ENCODE results near the gene TMEM86A.
A peak's percentile ranks its signal among the peaks of the same experiment; 100 is the strongest.

Gene TMEM86A

DNA sequence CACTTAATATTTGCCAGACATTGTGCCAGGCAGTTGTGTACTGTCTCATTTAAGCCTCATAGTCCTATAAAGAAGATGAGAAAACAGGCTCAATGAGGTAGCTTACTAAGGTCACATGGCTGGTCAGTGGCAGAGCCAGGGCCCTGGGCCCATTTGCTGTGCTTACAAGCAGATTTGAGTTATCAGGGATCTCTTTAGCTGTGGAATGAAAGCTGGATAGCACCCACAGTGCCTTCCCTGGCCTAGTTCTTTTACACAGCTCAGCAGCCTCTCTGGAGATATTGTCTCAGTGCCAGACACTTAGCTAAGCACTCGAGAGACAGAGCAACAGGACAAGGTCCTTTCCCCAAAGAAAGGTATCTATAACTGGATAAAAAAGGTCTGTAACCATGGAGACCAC is 6.1 kb downstream of the TMEM86A start:
- Histone ChIP-seq H3K9me3 (no peaks in the 10 kb centered on the region), H3K4me3 (no peak overlapping the region), H3K4me1 (no peaks in the 10 kb centered on the region), H3K27me3 (ENCODE audit: low read depth) (peaks cover 20% of the 10 kb centered on the region), H3K36me3 (replicated peaks) (no peaks in the 10 kb centered on the region)
- no peak for DNase-seq (ENCODE audit: low spot score in 2 of 2)
- in situ Hi-C loops (cut with MboI; ENCODE audit: low sequenced_read_pairs), result no loop called here

DNA sequence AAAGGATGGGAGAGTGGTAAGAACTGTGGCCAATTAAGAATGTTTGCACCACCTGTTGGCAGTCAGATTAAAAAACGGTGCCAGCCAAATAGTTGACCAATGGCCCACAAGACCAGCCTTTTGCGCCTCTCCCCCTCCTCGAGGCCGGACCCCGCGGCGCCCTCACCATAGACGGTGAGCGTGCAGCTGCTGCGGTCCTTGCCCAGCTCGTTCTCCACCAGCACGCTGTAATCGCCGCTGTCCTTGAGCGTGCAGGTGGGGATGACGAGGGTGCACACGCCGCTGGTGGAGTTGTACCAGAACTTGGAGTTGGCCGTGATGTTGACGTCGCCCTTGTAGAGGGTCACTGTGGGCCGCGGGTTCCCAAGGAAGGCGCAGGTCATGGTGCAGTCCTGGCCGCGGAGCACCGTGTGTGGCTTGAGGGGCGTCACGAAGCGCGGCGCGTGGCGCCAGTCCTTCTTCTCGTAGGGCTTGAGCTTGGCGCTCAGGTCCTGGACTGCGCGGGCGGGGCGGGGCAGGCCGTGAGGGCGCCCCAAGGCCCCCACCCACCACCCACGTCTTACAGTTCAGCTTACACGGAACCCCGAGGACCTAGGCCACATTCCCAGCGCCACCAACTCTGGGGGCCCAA is 7.2 kb downstream of the TMEM86A start:
- no peak for DNase-seq (ENCODE audit: low spot score in 2 of 2)
- Histone ChIP-seq H3K4me3 (no peak overlapping the region), H3K4me1 (no peaks in the 10 kb centered on the region), H3K9me3 (no peaks in the 10 kb centered on the region), H3K27me3 (ENCODE audit: low read depth) (peaks cover 22% of the 10 kb centered on the region), H3K36me3 (replicated peaks) (no peaks in the 10 kb centered on the region)
- in situ Hi-C loops (cut with MboI; ENCODE audit: low sequenced_read_pairs), result no loop called here

GRCh38 chr11:18706330-18707243 is 8.0 kb downstream of the TMEM86A start:
- DNase-seq (ENCODE audit: low spot score in 2 of 2), result no peak
- Histone ChIP-seq H3K36me3 (replicated peaks) (no peaks in the 10 kb centered on the region), H3K9me3 (no peaks in the 10 kb centered on the region), H3K4me1 (no peaks in the 10 kb centered on the region), H3K4me3 (no peak overlapping the region), H3K27me3 (ENCODE audit: low read depth) (peaks cover 22% of the 10 kb centered on the region)
- in situ Hi-C loops (cut with MboI; ENCODE audit: low sequenced_read_pairs), result no loop called here

DNA sequence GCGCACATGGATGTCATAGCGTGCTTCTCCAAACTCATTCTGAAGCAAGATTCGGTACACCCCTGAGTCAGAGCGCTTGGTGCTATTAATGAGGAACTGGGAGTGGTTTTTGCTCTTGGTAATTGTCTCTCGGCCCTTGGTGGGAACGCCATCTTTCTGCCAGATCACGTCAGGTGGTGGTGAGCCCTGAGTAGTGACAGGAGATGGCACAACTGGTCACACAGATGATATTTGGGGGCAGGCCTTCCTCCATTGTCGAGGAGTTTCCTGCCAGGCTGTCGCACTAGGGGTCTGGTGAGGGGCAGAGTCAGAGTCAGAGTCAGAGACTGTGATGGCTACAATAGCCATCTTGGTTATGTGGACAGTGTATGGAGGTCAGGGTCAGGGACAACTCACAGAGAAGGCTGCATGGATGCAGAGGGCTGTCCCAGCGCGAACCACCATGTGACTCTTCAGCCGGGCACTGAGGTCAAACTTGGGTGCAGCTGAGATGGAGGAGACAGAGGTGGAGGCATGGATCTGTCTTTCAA is 9.3 kb downstream of the TMEM86A start:
- no peak overlapping the region for H3K4me3 ChIP-seq
- H3K36me3 ChIP-seq (replicated peaks), result no peaks in the 10 kb centered on the region
- H3K4me1 ChIP-seq, result no peaks in the 10 kb centered on the region
- peaks cover 22% of the 10 kb centered on the region for H3K27me3 ChIP-seq (ENCODE audit: low read depth)
- in situ Hi-C loops (cut with MboI; ENCODE audit: low sequenced_read_pairs), result no loop called here
- DNase-seq (ENCODE audit: low spot score in 2 of 2), result no peak
- no peaks in the 10 kb centered on the region for H3K9me3 ChIP-seq

- H3K9me3 ChIP-seq, result no peaks in the 10 kb centered on the region
- no peaks in the 10 kb centered on the region for H3K36me3 ChIP-seq (replicated peaks)
- DNase-seq (ENCODE audit: low spot score in 2 of 2), result no peak
- H3K4me3 ChIP-seq, result no peak overlapping the region
- no peaks in the 10 kb centered on the region for H3K4me1 ChIP-seq
- peaks cover 22% of the 10 kb centered on the region for H3K27me3 ChIP-seq (ENCODE audit: low read depth)
- in situ Hi-C loops (cut with MboI; ENCODE audit: low sequenced_read_pairs), result no loop called here
Observed at GRCh38 chr11:18709414-18709813, 10.8 kb downstream of the TMEM86A start.

GRCh38 chr11:18710545-18710944 is 12.0 kb downstream of the TMEM86A start:
- H3K4me1 ChIP-seq, result no peaks in the 10 kb centered on the region
- peaks cover 22% of the 10 kb centered on the region for H3K27me3 ChIP-seq (ENCODE audit: low read depth)
- in situ Hi-C loops (cut with MboI; ENCODE audit: low sequenced_read_pairs), result no loop called here
- DNase-seq (ENCODE audit: low spot score in 2 of 2), result no peak
- no peak overlapping the region for H3K4me3 ChIP-seq
- H3K36me3 ChIP-seq (replicated peaks), result no peaks in the 10 kb centered on the region
- H3K9me3 ChIP-seq, result no peaks in the 10 kb centered on the region

GRCh38 chr11:18713646-18714442 is 15.3 kb downstream of the TMEM86A start:
- peaks cover 3% of the 10 kb centered on the region; the same call in 1 of the 2 replicates for H3K27me3 ChIP-seq (ENCODE audit: low read depth)
- no peaks in the 10 kb centered on the region for H3K9me3 ChIP-seq
- no peaks in the 10 kb centered on the region for H3K36me3 ChIP-seq (replicated peaks)
- in situ Hi-C loops (cut with MboI; ENCODE audit: low sequenced_read_pairs), result no loop called here
- DNase-seq (ENCODE audit: low spot score in 2 of 2), result no peak
- no peak overlapping the region for H3K4me3 ChIP-seq
- no peaks in the 10 kb centered on the region for H3K4me1 ChIP-seq

- peaks cover 3% of the 10 kb centered on the region; the same call in 1 of the 2 replicates for H3K27me3 ChIP-seq (ENCODE audit: low read depth)
- H3K9me3 ChIP-seq, result no peaks in the 10 kb centered on the region
- in situ Hi-C loops (cut with MboI; ENCODE audit: low sequenced_read_pairs), result no loop called here
- no peak for DNase-seq (ENCODE audit: low spot score in 2 of 2)
- no peaks in the 10 kb centered on the region for H3K4me1 ChIP-seq
- H3K4me3 ChIP-seq, result no peak overlapping the region
- H3K36me3 ChIP-seq (replicated peaks), result no peaks in the 10 kb centered on the region
Observed at GRCh38 chr11:18714443-18714780, 15.8 kb downstream of the TMEM86A start.

GRCh38 chr11:18715476-18715875 is 16.9 kb downstream of the TMEM86A start:
- Histone ChIP-seq H3K27me3 (ENCODE audit: low read depth) (no peaks in the 10 kb centered on the region), H3K4me3 (no peak overlapping the region), H3K9me3 (no peaks in the 10 kb centered on the region), H3K36me3 (replicated peaks) (no peaks in the 10 kb centered on the region), H3K4me1 (no peaks in the 10 kb centered on the region)
- no peak for DNase-seq (ENCODE audit: low spot score in 2 of 2)
- in situ Hi-C loops (cut with MboI; ENCODE audit: low sequenced_read_pairs), result no loop called here

DNA sequence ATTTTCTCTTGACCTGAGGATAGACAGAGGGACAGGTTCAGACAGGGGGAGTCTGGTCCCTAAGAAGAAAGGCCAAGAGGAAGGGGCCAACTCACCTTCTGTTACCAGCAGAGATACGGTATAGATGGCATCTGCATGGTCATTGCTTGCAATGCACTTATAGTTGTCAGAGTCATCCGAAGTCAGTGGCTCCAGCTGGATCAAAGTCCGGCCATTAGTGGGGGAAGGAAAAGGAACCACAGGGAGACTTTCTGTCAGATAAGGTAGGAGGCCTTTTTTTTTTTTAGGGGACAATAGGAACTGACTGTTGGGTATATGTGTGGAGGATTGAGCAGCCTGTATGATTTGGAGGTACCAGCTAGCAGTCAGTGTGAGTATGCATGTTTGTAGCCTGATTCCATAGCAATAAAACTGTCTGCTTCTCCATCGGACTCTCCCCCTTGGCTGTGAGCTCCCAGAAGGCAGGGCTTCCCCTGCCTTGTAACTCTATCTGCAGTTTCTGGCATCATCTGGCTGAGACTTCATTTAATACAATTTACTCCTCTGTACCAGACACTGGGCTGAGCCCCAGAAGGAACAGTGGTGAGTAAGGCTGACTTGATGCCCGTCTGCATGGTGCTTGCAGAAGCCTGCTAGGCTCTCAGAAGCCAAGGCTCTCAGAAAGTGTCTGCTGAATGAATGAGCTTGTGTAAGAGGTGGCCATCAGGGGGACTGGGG is 21.7 kb downstream of the TMEM86A start:
- H3K4me1 ChIP-seq, result no peaks in the 10 kb centered on the region
- in situ Hi-C loops (cut with MboI; ENCODE audit: low sequenced_read_pairs), result no loop called here

DNA sequence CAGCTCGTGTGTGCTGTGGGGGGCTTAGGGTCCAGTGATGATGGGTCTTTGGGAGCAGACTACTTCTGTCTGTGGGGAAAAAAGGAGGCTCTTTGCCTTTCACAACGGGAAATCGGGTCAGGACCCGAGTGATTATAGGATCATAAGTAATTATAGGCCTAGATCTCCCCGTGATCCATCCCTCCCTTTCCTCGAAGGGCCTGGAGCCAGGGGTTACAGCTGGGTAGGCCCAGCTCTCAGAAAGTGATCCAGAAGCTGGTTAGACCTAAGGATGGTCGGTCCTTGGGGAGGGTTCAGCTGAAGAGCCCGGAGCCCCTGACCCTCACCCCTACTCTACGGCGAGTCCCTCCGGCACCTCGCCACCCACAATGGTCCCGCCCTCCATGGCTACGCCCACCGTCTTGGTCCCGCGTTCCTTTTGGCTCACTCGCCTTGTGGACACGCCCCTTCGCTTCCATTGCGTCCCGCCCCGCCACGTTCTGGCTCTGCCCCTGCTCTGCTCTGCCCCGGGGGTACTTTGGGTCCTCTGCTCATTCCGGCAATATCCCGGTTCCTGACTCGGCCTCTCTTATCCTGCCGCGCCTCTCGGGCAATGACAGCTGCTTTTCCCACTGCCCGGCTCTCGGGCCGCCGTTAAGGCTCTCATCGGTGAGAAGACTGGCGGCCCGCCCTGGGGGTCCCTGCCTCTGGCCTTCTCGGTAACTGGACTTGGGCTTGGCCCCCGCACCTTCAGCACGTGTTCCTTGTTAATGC is 22.4 kb downstream of the TMEM86A start:
- no peak for DNase-seq (ENCODE audit: low spot score in 2 of 2)
- Histone ChIP-seq H3K4me3 (no peak overlapping the region), H3K27me3 (ENCODE audit: low read depth) (no peaks in the 10 kb centered on the region), H3K36me3 (replicated peaks) (no peaks in the 10 kb centered on the region), H3K4me1 (no peaks in the 10 kb centered on the region), H3K9me3 (no peaks in the 10 kb centered on the region)
- in situ Hi-C loops (cut with MboI; ENCODE audit: low sequenced_read_pairs), result no loop called here

More for the DNA sequence above, 21.7 kb downstream of the TMEM86A start:
- H3K9me3 ChIP-seq, result no peaks in the 10 kb centered on the region
- no peak for DNase-seq (ENCODE audit: low spot score in 2 of 2)
- H3K27me3 ChIP-seq (ENCODE audit: low read depth), result no peaks in the 10 kb centered on the region
- no peaks in the 10 kb centered on the region for H3K36me3 ChIP-seq (replicated peaks)
- H3K4me3 ChIP-seq, result no peak overlapping the region

DNA sequence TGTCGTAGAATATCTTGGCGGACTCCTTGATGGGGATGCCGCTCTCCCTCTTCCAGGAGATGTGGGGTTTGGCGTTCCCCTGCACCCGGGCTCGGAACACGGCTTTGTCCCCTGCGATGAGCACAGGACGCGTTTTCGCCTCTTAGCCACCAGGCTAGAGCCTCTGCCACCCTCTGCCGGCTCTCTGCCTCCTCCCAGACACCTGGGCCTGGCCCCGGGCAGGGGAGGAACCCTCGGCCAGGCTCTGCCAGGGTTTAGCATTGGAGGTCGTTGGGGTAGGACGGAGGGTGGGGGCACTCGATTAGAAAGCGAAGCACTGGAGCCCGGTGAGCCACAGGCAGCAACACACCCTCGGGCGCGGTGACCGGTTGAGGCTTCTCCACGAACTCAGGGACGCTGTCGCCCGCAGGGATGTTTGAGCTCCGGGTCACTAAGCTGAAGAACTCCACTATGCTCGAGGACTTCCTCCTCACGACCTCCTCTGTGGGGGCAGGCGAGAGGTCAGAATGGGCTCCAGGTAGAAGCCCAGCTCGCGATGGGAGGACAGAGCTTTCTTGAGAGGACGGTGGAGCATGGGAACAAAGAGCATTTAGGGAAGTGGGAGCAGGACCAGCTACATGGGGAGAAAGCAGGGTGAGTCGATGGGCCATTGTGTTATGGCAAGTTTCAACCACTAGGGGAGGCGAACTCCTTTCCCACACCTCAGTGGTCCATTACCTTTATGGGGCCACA is 23.1 kb downstream of the TMEM86A start:
- no peak overlapping the region for H3K4me3 ChIP-seq
- H3K27me3 ChIP-seq (ENCODE audit: low read depth), result no peaks in the 10 kb centered on the region
- no peaks in the 10 kb centered on the region for H3K36me3 ChIP-seq (replicated peaks)
- H3K4me1 ChIP-seq, result no peaks in the 10 kb centered on the region
- peak in 1 of 2 experiments; percentile 58 for DNase-seq (ENCODE audit: low spot score in 2 of 2)
- in situ Hi-C loops (cut with MboI; ENCODE audit: low sequenced_read_pairs), result no loop called here
- H3K9me3 ChIP-seq, result no peaks in the 10 kb centered on the region

Measured in HAP-1 (cell line).